ENCODE results near the gene CENPB. TPM values are rescaled to one million over a fixed set of nuclear protein-coding genes. Genes with fewer than 3 reads are reported as not detected.

CENPB gene
- polyA plus RNA-seq, 1 of the 3 experiments (the other 2 are of a cell fraction): 41.2 TPM

- no peak for DNase-seq
- 40% methylated on average over 1 of the region's 1 CpG for WGBS (ENCODE audit: low lambda C conversion rate)
- Histone ChIP-seq H3K9me2 (no peaks in the 10 kb centered on the region), H3K27ac (ENCODE audit: low read depth in 2 of 2, low read length in 1 of 2) (no peak overlapping the region), H3K9ac (no peak overlapping the region), H3K36me3 (replicated peaks in 1 of 2; ENCODE audit: control insufficient read depth in 1 of 2, insufficient read depth in 2 of 2, low read length in 1 of 2) (no peaks in the 10 kb centered on the region), H3K4me3 (ENCODE audit: low read depth in 2 of 2, low read length in 1 of 2) (no peak overlapping the region), H2AFZ (ENCODE audit: low read depth) (no peak overlapping the region), H3K27me3 (ENCODE audit: insufficient read depth) (no peaks in the 10 kb centered on the region), H3K9me3 (no peaks in the 10 kb centered on the region), H3K4me1 (ENCODE audit: control insufficient read depth in 1 of 2, insufficient read depth in 2 of 2, low read depth in 1 of 2, low read length in 1 of 2) (peaks cover 0 to 26% of the 10 kb centered on the region in 2 experiments; a peak in 1 of 4 replicates), H3K79me2 (ENCODE audit: insufficient read depth) (no peaks in the 10 kb centered on the region), H3F3A (replicated peaks; ENCODE audit: insufficient read depth) (no peaks in the 10 kb centered on the region), H3K4me2 (no peak overlapping the region), H4K20me1 (ENCODE audit: insufficient read depth) (no peaks in the 10 kb centered on the region)
- ChIA-PET CTCF (interaction anchor here (1.0 to 2.3 kb wide), 7 partner anchors 11 to 111 kb away, joined by 3 to 11 read pairs (median 4); partner anchors contain the start of genes SIGLEC1 and SPEF1), POLR2A (no interaction called here)
- no peak for TF ChIP-seq NFIC (IDR thresholded peaks at IDR 0.05; ENCODE audit: borderline replicate concordance)
- TF ChIP-seq MEF2A (IDR thresholded peaks at IDR 0.05; ENCODE audit: borderline replicate concordance, low read depth): no peak
- no peak for TF ChIP-seq PBX3 (IDR thresholded peaks at IDR 0.05)
- TF ChIP-seq IRF3 (IDR thresholded peaks at IDR 0.05; ENCODE audit: low read depth, low read length): no peak
- no peak for TF ChIP-seq YY1 (IDR thresholded peaks at IDR 0.05; ENCODE audit: low read depth)
- no peak for TF ChIP-seq TAF1 (IDR thresholded peaks at IDR 0.05; ENCODE audit: borderline replicate concordance, low read depth, low read length)
- no peak for TF ChIP-seq TCF12 (IDR thresholded peaks at IDR 0.05)
- TF ChIP-seq ZBTB33 (IDR thresholded peaks at IDR 0.05; ENCODE audit: borderline replicate concordance, low read depth): no peak
- TF ChIP-seq REST (IDR thresholded peaks at IDR 0.05; ENCODE audit: low read depth, low read length): no peak
- no peak for TF ChIP-seq FOXM1 (IDR thresholded peaks at IDR 0.05; ENCODE audit: low read depth)
- no peak for TF ChIP-seq EP300 (IDR thresholded peaks at IDR 0.05; ENCODE audit: borderline replicate concordance in 1 of 2, low read depth in 1 of 2, low read length in 1 of 2)
- no peak for TF ChIP-seq CHD2 (IDR thresholded peaks at IDR 0.05; ENCODE audit: low read length, partially characterized antibody)
- TF ChIP-seq CTCF (IDR thresholded peaks at IDR 0.05): no peak
- no peak for TF ChIP-seq POLR2AphosphoS5 (IDR thresholded peaks at IDR 0.05; ENCODE audit: low read depth, low read length)
- no peak for TF ChIP-seq USF1 (IDR thresholded peaks at IDR 0.05; ENCODE audit: borderline replicate concordance, low read depth)
- no peak for TF ChIP-seq RAD21 (IDR thresholded peaks at IDR 0.05; ENCODE audit: low read length)
Observed at GRCh38 chr20:3744037-3744436, 42.5 kb downstream of the CENPB start.
